ENCODE measurements around the gene MRPS15. TPM values are rescaled to one million over a fixed set of nuclear protein-coding genes. Genes with fewer than 3 reads are reported as not detected.
A peak's percentile ranks its signal among the peaks of the same experiment; 100 is the strongest.

MRPS15 gene
- total RNA-seq, 1 experiment from 2014 or later: 101 TPM

DNA sequence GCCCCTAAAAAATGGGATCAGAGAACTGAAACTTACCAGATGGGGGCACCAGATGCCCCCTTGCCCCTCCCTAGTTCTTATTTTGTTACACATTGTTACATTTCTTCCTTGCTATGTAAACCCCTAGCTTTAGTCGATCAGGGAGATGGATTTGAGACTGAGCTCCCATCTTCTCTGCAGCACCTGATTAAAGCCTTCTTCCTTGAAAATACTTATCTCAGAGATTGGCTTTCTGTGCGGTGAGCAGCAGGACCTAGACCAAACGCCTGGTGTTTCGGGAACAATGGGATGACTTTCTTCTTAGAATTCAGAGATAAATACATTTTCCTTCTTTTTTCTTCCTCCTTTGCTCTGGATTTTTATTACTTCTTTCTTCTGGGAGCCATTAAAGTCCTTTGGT lies 49.8 kb downstream of the MRPS15 start:
- Mint-ChIP-seq H3K27ac (ENCODE audit: low read depth, unreplicated experiment) (no peak overlapping the region), H3K4me3 (ENCODE audit: unreplicated experiment) (no peak overlapping the region), H3K4me1 (ENCODE audit: insufficient read depth, unreplicated experiment) (no peaks in the 10 kb centered on the region), H3K27me3 (ENCODE audit: insufficient read depth, unreplicated experiment) (no peaks in the 10 kb centered on the region), H3K36me3 (ENCODE audit: insufficient read depth, unreplicated experiment) (no peaks in the 10 kb centered on the region), H3K9me3 (ENCODE audit: unreplicated experiment) (no peaks in the 10 kb centered on the region)
- CTCF ChIA-PET: interaction anchor here (0.6 to 1.5 kb wide), 3 partner anchors 36 to 54 kb away, joined by 3 to 6 read pairs (median 3); no protein-coding TSS in a partner anchor
- POLR2A ChIA-PET: interaction anchor here (0.6 to 3.0 kb wide), 2 partner anchors 8 to 17 kb away, joined by 3 to 8 read pairs; partner anchors contain the start of gene LSM10
- TF ChIP-seq, protein P1, sequence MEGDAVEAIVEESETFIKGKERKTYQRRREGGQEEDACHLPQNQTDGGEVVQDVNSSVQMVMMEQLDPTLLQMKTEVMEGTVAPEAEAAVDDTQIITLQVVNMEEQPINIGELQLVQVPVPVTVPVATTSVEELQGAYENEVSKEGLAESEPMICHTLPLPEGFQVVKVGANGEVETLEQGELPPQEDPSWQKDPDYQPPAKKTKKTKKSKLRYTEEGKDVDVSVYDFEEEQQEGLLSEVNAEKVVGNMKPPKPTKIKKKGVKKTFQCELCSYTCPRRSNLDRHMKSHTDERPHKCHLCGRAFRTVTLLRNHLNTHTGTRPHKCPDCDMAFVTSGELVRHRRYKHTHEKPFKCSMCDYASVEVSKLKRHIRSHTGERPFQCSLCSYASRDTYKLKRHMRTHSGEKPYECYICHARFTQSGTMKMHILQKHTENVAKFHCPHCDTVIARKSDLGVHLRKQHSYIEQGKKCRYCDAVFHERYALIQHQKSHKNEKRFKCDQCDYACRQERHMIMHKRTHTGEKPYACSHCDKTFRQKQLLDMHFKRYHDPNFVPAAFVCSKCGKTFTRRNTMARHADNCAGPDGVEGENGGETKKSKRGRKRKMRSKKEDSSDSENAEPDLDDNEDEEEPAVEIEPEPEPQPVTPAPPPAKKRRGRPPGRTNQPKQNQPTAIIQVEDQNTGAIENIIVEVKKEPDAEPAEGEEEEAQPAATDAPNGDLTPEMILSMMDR (IDR thresholded peaks at IDR 0.05; ENCODE audit: unreplicated experiment): no peak
- intact Hi-C loops (cut with micrococcal nuclease): no loop called here
- BruUV-seq (replicated peaks): no TSS peak
- DNase-seq (ENCODE audit: unreplicated experiment): no peak

DNA sequence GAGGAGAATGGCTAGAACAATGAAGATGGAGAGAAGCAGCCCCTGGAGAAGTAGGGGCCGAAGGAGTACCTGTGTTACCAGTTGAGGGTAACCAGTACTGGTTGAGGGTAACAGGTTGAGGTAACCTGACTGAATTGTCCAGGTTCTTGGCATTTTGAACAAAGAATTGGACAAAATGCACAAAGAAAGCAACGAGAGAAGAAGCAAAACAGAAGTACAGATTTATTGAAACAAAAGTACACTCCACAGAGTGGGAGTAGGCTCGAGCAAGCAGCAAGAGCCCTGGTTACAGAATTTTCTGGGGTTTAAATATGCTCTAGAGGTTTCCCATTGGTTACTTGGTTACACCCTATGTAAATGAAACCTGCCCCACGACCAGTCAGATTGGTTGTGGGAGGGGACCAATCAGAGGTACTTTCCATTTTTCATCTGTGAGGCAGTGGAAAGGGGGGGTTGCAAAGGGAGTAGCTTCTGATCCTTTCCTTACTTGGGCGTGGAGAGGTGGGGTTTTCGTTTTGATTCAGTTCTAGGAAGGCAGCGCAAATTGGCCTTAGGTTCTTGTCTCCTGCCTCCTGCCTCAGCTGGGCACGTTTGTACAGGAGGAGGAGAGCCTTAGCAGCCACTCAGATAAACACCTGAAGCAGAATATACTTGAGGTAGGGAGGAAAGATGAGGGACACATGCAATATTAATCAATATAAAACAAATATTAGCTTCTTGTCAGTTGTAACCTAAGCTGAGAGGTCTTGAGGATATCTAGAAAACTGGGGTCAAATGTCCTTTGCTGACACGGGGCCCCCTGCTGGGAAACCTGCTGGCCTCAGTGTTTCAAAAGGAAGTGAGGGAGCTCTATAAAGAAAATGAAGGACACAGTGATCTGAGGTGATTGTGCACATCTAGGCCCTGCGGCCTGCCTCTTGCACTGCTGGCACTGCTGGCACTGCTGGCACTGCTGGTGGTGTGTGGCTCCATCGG lies 52.2 kb downstream of the MRPS15 start:
- intact Hi-C loops (cut with micrococcal nuclease): no loop called here
- Mint-ChIP-seq H3K36me3 (ENCODE audit: insufficient read depth, unreplicated experiment) (no peaks in the 10 kb centered on the region), H3K4me1 (ENCODE audit: insufficient read depth, unreplicated experiment) (no peaks in the 10 kb centered on the region), H3K9me3 (ENCODE audit: unreplicated experiment) (no peaks in the 10 kb centered on the region), H3K27ac (ENCODE audit: low read depth, unreplicated experiment) (no peak overlapping the region), H3K27me3 (ENCODE audit: insufficient read depth, unreplicated experiment) (no peaks in the 10 kb centered on the region), H3K4me3 (ENCODE audit: unreplicated experiment) (no peak overlapping the region)
- peak; percentile 70 for DNase-seq (ENCODE audit: unreplicated experiment)
- ChIA-PET CTCF (interaction anchor here (0.6 to 2.3 kb wide), 8 partner anchors 7 to 126 kb away, joined by 3 to 9 read pairs (median 4); partner anchors contain the start of gene SH3D21), POLR2A (interaction anchor here (0.7 to 3.0 kb wide), 4 partner anchors 12 to 262 kb away, joined by 3 to 8 read pairs (median 4); partner anchors contain the start of genes LSM10 and TRAPPC3)
- TF ChIP-seq, protein P1 (IDR thresholded peaks at IDR 0.05; ENCODE audit: unreplicated experiment): no peak
- BruUV-seq (replicated peaks): no TSS peak

DNA sequence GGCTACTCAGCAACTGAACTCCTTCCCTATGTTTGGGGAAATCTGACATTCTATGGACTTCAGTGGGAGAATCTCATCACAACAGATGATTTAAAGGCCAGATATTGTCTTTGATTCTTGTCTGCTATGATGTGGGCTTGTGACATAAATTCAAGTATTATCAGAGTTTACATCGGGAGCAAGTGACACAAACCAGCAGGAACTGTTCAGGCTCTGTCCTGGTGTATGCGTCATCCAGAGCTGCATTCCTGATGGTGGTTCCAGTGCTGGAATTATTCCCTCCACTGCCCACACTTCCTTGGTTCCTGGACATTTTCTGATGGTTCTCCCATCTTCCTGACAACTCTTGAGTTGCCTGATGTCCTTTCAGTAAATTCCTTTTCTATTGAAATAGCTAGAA lies 55.7 kb downstream of the MRPS15 start:
- H3K27ac Mint-ChIP-seq (ENCODE audit: low read depth, unreplicated experiment): no peak overlapping the region
- POLR2A ChIA-PET: interaction anchor here (1.3 to 1.5 kb wide), 3 partner anchors 10 to 22 kb away, joined by 3 to 5 read pairs (median 5); no protein-coding TSS in a partner anchor
- H3K36me3 Mint-ChIP-seq (ENCODE audit: insufficient read depth, unreplicated experiment): no peaks in the 10 kb centered on the region
- TF ChIP-seq, protein P1 (IDR thresholded peaks at IDR 0.05; ENCODE audit: unreplicated experiment): no peak
- no peaks in the 10 kb centered on the region for H3K9me3 Mint-ChIP-seq (ENCODE audit: unreplicated experiment)
- BruUV-seq (replicated peaks): no TSS peak
- no peak overlapping the region for H3K4me3 Mint-ChIP-seq (ENCODE audit: unreplicated experiment)
- H3K4me1 Mint-ChIP-seq (ENCODE audit: insufficient read depth, unreplicated experiment): no peaks in the 10 kb centered on the region
- intact Hi-C loops (cut with micrococcal nuclease): no loop called here
- H3K27me3 Mint-ChIP-seq (ENCODE audit: insufficient read depth, unreplicated experiment): peaks cover 10% of the 10 kb centered on the region
- CTCF ChIA-PET: interaction anchor here (0.6 to 1.0 kb wide), 3 partner anchors 65 to 86 kb away, joined by 3 to 4 read pairs (median 4); no protein-coding TSS in a partner anchor
- peak; percentile 11 for DNase-seq (ENCODE audit: unreplicated experiment)

DNA sequence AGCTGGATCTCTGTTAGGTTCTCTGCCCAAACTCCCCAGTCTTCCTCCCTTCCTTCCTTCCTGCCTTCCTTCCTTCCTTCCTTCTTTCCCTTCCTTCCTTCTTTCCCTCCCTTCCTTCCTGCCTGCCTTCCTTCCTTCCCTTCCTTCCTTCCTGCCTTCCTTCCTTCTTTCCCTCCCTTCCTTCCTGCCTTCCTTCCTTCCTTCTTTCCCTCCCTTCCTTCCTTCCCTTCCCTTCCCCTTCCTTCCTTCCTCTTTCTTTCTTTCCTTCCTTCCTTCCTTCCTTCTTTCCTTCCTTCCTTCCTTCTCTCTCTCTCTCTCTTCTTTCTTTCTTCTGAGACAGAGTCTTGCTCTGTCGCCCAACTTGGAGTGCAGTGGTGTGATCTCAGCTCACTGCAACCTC lies 57.7 kb downstream of the MRPS15 start:
- ChIA-PET POLR2A (interaction anchor here (0.6 to 0.7 kb wide), 2 partner anchors 7 to 44 kb away, joined by 3 to 4 read pairs; partner anchors contain the start of gene OSCP1), CTCF (interaction anchor here (1.5 kb wide), 1 partner anchor 64 kb away, joined by 5 read pairs; no protein-coding TSS in a partner anchor)
- intact Hi-C loops (cut with micrococcal nuclease): no loop called here
- Mint-ChIP-seq H3K9me3 (ENCODE audit: unreplicated experiment) (no peaks in the 10 kb centered on the region), H3K4me1 (ENCODE audit: insufficient read depth, unreplicated experiment) (no peaks in the 10 kb centered on the region), H3K4me3 (ENCODE audit: unreplicated experiment) (no peak overlapping the region), H3K27me3 (ENCODE audit: insufficient read depth, unreplicated experiment) (peaks cover 10% of the 10 kb centered on the region), H3K27ac (ENCODE audit: low read depth, unreplicated experiment) (no peak overlapping the region), H3K36me3 (ENCODE audit: insufficient read depth, unreplicated experiment) (no peaks in the 10 kb centered on the region)
- no peak for DNase-seq (ENCODE audit: unreplicated experiment)
- no TSS peak for BruUV-seq (replicated peaks)
- TF ChIP-seq, protein P1 (IDR thresholded peaks at IDR 0.05; ENCODE audit: unreplicated experiment): no peak

All from MCF 10A (cell line).